ENCODE measurements around the gene GLYATL1.

GRCh38 chr11:58958500-58958899 is 19.2 kb downstream of the GLYATL1 start:
- TF ChIP-seq EZH2 (IDR thresholded peaks at IDR 0.05; ENCODE audit: insufficient read depth, poor library complexity, severe bottlenecking) (no peak), EZH2phosphoT487 (IDR thresholded peaks at IDR 0.05; ENCODE audit: insufficient read depth, low read depth) (no peak)
